Measurements from ENCODE around the gene FBH1.
"Not testable (repeated sequence)": the region's sequence is repeated elsewhere in the genome, so short reads cannot be mapped to it uniquely, and the experiment has no call there.

The FBH1 gene

DNA sequence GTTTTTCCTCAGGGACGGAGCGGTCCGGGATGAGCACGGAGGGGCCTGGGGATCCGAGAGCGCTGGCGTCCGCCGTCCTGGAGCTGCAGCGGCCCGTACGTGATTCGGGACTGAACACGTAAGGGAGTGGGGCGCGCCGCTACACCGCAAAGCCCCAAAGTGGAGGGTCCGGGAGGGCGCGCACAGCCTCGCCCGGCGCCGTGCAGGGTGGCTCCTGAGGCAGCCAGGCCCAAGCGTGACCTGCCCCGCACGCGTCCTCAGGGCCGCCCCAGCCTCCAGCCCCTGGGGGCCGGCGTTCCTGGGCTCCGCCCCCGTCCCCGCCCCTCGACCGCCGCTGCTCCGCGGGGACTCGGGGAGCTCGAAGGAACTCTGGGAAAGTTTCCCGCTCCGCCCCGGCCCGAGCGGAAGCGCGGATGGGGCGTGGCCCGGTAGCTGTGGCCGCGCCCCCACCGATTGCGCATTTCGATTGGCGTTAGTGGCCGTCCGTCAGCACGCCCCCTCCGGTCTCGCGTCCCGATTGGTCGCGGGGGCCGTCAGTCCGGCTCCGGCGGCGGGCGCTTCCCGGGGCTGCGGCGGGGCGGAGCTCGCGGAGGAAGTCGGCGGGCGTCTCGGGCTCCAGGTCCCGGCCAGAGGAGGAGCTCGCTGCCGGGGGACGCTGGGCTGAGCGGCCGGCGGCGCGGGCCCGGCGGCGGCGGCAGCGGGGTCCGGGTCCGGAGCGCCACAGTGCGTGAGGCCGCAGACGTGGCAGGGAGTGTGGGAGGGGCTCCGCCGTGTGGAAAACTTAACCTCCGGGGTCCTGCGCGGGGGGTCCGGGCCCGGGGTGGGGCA is at the start of gene FBH1, which contains the start of gene ANKRD16:
Gene FBH1, plus strand, starts transcription at position 620 of the 828 bp plus-strand sequence. Its CDS starts 103 bp downstream, at position 723.
Gene ANKRD16, minus strand, starts transcription at position 270 of the 828 bp plus-strand sequence. CDS start 539 bp downstream, outside the sequence.
- H3K27ac ChIP-seq = peak within 1 kb of the TSS; percentile 65
- H3K36me3 ChIP-seq (replicated peaks) = peaks cover 8% of the 10 kb centered on the region
- no peaks in the 10 kb centered on the region for H3K27me3 ChIP-seq (replicated peaks)
- DNase-seq = peak; percentile 97
- in situ Hi-C loops (cut with HindIII; ENCODE audit: low pct_ligation_motif_present, low sequenced_read_pairs) = no loop called here
- peak within 1 kb of the TSS; percentile 89 for H3K4me3 ChIP-seq (ENCODE audit: low read depth, low read length)
- TF ChIP-seq, protein P1, sequence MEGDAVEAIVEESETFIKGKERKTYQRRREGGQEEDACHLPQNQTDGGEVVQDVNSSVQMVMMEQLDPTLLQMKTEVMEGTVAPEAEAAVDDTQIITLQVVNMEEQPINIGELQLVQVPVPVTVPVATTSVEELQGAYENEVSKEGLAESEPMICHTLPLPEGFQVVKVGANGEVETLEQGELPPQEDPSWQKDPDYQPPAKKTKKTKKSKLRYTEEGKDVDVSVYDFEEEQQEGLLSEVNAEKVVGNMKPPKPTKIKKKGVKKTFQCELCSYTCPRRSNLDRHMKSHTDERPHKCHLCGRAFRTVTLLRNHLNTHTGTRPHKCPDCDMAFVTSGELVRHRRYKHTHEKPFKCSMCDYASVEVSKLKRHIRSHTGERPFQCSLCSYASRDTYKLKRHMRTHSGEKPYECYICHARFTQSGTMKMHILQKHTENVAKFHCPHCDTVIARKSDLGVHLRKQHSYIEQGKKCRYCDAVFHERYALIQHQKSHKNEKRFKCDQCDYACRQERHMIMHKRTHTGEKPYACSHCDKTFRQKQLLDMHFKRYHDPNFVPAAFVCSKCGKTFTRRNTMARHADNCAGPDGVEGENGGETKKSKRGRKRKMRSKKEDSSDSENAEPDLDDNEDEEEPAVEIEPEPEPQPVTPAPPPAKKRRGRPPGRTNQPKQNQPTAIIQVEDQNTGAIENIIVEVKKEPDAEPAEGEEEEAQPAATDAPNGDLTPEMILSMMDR (IDR thresholded peaks at IDR 0.05; ENCODE audit: low read depth, low read length, missing control alignments) = no peak

DNA sequence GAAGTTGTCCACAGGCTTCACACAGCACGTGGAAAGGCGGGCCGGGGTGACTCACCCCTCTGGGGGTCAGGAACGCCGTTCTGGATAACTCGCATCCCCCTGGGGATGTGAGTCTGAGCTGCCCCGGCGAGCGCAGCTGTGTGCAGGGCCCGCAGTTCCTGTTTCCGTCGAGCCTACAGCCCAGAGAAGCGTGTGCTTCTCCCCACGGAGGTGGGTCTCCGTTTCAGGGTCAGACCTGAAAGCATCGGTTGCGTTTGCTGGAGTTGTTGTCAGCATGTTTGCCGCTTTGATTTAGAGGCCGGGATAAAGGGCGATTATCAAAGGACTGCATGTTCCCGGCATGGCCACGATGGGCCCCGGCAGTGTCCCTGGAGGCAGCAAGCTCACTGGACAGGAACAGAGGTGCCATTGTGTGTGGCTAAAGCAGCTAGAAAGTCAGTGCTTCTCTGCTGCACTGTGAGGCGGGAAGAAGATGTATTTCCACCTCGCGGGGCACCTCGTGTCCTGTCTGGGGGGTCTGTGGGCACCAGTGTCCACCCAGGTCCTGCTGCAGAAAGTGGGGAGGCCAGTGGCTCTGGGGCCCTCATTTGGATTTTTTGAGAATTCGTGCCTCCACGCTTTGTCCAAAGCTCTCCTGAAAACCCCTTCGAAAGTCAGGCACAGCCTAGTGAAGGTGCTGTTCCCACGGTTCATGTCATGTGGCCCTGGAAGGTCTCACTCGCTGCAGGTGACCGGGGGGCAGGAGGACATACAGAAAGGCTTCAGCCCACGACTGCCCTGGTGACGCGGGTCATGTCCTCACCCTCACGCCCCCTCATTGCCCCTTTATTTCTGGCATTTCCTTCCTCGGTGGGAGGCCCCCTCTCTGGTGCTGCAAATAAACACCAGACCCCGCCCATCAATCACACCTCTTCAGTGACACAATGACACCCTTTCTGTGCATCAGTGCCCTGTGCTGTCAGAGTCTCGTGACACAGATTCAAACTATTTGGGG is 49.4 kb upstream of the FBH1 start:
- Histone ChIP-seq H3K27me3 (replicated peaks) (no peaks in the 10 kb centered on the region), H3K4me3 (ENCODE audit: low read depth, low read length) (peak overlapping the region; percentile 31), H3K36me3 (replicated peaks) (no peaks in the 10 kb centered on the region), H3K27ac (no peak overlapping the region)
- DNase-seq = peak; percentile 61
- in situ Hi-C loops (cut with HindIII; ENCODE audit: low pct_ligation_motif_present, low sequenced_read_pairs) = no loop called here
- TF ChIP-seq, protein P1 (IDR thresholded peaks at IDR 0.05; ENCODE audit: low read depth, low read length, missing control alignments) = no peak

DNA sequence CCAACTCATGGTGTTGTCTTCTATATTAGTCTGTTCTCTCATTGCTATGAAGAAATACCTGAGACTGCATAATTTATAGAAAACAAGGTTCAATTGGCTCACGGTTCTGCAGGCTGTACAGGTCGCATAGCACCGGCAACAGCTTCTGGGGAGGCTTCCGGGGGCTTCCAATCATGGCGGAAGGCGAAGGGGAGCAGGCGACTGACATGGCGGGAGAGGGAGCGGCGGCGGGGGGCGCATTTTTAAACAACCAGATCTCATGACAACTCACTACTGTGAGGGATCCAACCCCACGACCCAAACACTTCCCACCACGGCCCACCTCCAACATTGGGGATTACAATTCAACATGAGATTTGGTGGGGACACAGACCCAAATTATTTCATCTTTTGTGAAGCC is 48.1 kb upstream of the FBH1 start:
- TF ChIP-seq, protein P1 (IDR thresholded peaks at IDR 0.05; ENCODE audit: low read depth, low read length, missing control alignments) = no peak
- no peak for DNase-seq
- Histone ChIP-seq H3K27ac (no peak overlapping the region), H3K27me3 (replicated peaks) (no peaks in the 10 kb centered on the region), H3K36me3 (replicated peaks) (no peaks in the 10 kb centered on the region), H3K4me3 (ENCODE audit: low read depth, low read length) (no peak overlapping the region)
- in situ Hi-C loops (cut with HindIII; ENCODE audit: low pct_ligation_motif_present, low sequenced_read_pairs) = no loop called here

DNA sequence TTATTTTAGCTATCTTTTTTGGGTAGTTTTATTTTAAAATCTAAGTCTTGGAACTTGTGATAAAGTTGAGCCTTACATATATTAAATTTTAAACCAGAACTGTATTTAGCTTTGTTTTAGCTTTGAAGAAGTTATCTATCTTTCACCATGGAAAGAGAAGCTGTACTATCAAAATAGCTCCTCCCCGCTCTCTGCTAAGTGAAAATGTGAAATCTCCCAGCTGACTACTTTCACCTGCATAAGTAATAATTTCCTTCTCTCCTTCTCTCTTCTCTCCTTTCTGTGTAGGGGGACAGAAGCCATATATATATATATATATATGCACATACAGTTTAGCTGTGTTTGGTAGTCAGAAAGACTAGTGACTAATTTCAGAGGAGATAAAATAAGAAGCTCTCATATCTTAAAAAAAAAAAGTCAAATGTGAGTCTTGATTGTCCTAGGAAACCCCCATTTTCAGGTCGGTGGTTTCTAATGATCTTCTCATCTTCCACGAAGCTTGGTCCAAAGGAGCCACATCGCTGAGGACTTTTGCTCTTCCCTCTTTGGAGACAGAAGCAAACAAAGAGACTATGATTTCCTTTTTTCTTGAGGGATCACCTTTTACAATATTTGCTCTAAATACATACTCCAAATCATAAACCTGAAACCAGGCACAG is 46.2 kb upstream of the FBH1 start:
- no peaks in the 10 kb centered on the region for H3K36me3 ChIP-seq (replicated peaks)
- no peaks in the 10 kb centered on the region for H3K27me3 ChIP-seq (replicated peaks)
- in situ Hi-C loops (cut with HindIII; ENCODE audit: low pct_ligation_motif_present, low sequenced_read_pairs) = no loop called here
- H3K27ac ChIP-seq = no peak overlapping the region
- no peak for DNase-seq
- no peak overlapping the region for H3K4me3 ChIP-seq (ENCODE audit: low read depth, low read length)
- TF ChIP-seq, protein P1 (IDR thresholded peaks at IDR 0.05; ENCODE audit: low read depth, low read length, missing control alignments) = no peak

DNA sequence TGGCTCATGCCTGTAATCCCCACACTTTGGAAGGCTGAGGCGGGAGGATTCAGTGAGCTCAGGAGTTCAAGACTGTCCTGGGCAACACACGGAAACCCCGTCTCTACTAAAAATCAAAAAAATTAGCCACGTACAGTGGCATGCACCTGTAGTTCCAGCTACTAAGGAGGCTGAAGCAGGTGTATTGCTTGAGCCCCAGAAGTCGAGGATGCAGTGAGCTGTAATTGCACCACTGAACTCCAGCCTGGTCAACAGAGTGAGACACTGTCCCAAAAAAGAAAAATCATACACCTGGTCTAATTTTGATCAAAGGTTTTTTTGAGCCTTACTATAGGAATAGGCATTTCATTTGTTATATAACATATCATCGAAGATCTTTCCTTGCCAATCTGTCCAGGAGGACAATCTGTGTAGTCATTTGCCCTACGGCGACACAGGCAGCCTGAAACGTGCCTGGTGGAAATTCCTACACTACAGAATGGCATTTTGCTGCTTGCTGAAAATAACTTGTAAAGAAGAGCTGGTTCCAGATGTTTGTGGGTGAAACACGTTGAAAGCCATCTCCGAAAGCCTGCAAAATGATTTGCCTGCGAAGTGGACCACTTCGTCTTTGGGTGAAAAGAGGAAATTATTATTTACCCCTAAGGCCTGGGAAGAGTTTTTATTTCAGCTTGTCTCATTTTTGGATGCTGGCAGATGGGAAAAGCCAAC is 45.5 kb upstream of the FBH1 start:
- Histone ChIP-seq H3K27me3 (replicated peaks) (no peaks in the 10 kb centered on the region), H3K4me3 (ENCODE audit: low read depth, low read length) (no peak overlapping the region), H3K27ac (no peak overlapping the region), H3K36me3 (replicated peaks) (no peaks in the 10 kb centered on the region)
- no peak for DNase-seq
- TF ChIP-seq, protein P1 (IDR thresholded peaks at IDR 0.05; ENCODE audit: low read depth, low read length, missing control alignments) = no peak
- in situ Hi-C loops (cut with HindIII; ENCODE audit: low pct_ligation_motif_present, low sequenced_read_pairs) = no loop called here

DNA sequence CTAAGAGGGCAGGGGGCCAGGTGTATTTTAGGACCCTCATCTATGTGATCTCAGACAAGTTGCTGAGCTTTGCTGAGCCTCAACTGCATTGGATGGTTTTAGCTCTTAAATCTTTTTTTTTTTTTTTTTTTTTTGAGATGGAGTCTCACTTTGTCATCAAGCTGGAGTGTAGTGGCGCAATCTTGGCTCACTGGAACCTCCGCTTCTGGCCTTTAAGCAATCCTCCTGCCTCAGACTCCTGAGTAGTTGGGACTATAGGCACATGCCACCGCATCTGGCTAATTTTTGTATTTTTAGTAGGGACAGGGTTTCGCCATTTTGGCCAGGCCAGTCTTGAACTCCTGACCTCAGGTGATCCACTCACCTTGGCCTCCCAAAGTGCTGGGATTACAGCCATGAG is 43.4 kb upstream of the FBH1 start:
- H3K27me3 ChIP-seq (replicated peaks); DNase-seq; H3K27ac ChIP-seq; in situ Hi-C loops (cut with HindIII; ENCODE audit: low pct_ligation_motif_present, low sequenced_read_pairs); H3K4me3 ChIP-seq (ENCODE audit: low read depth, low read length); H3K36me3 ChIP-seq (replicated peaks): not testable (repeated sequence)

All from brain microvascular endothelial cell (primary cell).